ENCODE measurements around the gene ACTL6A.

The ACTL6A gene

DNA sequence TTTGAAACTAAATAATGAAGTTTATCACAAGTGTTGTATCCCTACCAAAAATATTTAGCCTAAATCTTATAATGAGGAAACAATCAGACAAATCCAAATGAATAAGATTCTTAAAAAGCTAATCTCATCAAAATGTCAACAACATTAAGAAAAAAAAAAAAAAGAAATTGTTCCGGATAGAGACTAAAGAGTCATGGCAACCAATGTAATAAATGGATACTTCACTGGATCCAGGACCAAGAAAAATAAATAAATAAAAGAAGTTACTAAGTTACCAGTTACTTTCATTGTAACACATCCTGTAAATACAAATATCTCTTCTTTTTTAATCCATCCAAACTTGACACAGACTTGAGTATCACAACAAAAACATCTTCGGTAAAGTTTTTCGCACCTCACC lies 41.1 kb downstream of the ACTL6A start:
- H3K27ac ChIP-seq: peak overlapping the region; percentile 87
- peak overlapping the region; percentile 91 for H3K4me3 ChIP-seq

DNA sequence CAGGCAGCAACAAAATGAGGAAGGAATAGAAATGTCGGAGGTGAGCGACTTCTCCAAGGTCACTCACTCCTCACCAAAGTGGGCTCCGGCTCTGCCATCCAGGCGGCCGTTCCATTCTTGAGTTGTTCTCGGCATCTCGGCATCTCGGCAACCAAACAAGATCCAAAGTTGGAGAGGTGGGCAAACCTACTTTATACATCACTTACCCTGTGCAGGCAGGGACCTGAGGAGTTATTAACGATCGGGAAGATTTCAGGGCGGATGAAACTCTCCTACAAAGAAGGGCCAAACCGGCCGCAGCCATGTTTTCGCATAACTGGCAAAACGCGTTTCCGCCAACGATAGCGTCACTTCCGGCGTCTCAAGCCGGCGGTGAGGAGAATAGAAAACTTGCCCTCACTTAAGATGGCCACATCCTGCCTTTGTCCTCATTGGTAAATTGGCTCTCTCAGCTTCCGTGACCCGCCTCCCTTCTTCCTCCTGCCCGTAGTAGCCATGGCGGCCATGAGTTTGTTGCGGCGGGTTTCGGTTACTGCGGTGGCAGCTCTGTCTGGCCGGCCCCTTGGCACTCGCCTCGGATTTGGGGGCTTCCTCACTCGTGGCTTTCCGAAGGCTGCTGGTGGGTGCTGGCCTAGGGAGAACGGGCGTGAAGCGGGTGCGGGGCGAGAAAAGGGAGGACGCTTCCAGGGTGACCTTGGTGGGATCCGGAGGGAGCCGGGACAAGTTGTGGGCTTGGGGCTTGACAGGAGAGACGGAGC lies 41.8 kb downstream of the ACTL6A start, which contains the start of the genes MRPL47 and NDUFB5:
Gene MRPL47 (minus strand): TSS at position 318 of the 758 bp plus-strand sequence. CDS start 14 bp downstream, at position 304.
Gene NDUFB5 (plus strand): TSS at position 474 of the 758 bp plus-strand sequence. CDS start 22 bp downstream, at position 496.
- peak; percentile 96 for DNase-seq (ENCODE audit: low read depth, low spot score)
- H3K9me3 ChIP-seq (ENCODE audit: low read depth, low read length): no peaks in the 10 kb centered on the region
- H3K9ac ChIP-seq (ENCODE audit: insufficient read length): peak within 1 kb of the TSS; percentile 96
- TF ChIP-seq FOXP2 (optimal IDR thresholded peaks at IDR 0.05; ENCODE audit: control extremely low read depth, extremely low read length, insufficient read depth): peak; percentile 86
- no peak for TF ChIP-seq EZH2 (IDR thresholded peaks at IDR 0.05)
- peak; percentile 98 for TF ChIP-seq POLR2AphosphoS5 (IDR thresholded peaks at IDR 0.05; ENCODE audit: borderline replicate concordance, low read depth, low read length)
- peak within 1 kb of the TSS; percentile 87 for H3K27ac ChIP-seq
- peaks cover 37% of the 10 kb centered on the region for H3K36me3 ChIP-seq (ENCODE audit: insufficient read depth, low read length)
- H3K4me3 ChIP-seq: peak within 1 kb of the TSS; percentile 91

More for the DNA sequence above, 41.1 kb downstream of the ACTL6A start:
- no peak for TF ChIP-seq EZH2 (IDR thresholded peaks at IDR 0.05)
- TF ChIP-seq POLR2AphosphoS5 (IDR thresholded peaks at IDR 0.05; ENCODE audit: borderline replicate concordance, low read depth, low read length): no peak
- no peak for TF ChIP-seq FOXP2 (optimal IDR thresholded peaks at IDR 0.05; ENCODE audit: control extremely low read depth, extremely low read length, insufficient read depth)
- DNase-seq (ENCODE audit: low read depth, low spot score): no peak
- H3K9ac ChIP-seq (ENCODE audit: insufficient read length): peak overlapping the region; percentile 96
- H3K36me3 ChIP-seq (ENCODE audit: insufficient read depth, low read length): peaks cover 41% of the 10 kb centered on the region
- H3K9me3 ChIP-seq (ENCODE audit: low read depth, low read length): no peaks in the 10 kb centered on the region

DNA sequence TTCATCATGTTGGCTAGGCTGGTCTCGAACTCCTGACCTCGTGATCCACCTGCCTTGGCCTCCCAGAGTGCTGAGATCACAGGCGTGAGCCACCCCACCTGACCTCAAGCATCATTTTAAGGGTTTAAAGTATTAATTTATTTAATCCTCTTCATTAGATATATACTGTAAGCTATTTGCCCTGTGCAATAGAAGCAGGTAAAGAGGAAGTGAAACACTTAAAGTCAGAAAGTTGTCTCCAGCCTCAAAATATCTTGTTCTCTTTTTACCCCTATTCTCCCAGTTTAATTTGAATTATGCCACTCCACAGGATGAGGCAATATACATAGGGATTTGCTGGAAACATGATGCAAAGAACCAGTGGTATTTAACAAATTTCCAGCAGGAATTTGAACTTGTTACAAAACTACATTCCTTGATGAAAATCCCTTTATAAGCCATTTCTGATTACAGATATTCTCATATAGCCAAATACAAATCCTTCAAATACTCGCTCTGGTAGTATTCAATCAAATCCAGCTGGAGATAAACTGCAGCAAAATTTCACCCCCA lies 43.9 kb downstream of the ACTL6A start:
- Histone ChIP-seq H3K9ac (ENCODE audit: insufficient read length) (no peak overlapping the region), H3K9me3 (ENCODE audit: low read depth, low read length) (no peaks in the 10 kb centered on the region), H3K27ac (no peak overlapping the region), H3K36me3 (ENCODE audit: insufficient read depth, low read length) (peaks cover 24% of the 10 kb centered on the region), H3K4me3 (no peak overlapping the region)
- no peak for TF ChIP-seq POLR2AphosphoS5 (IDR thresholded peaks at IDR 0.05; ENCODE audit: borderline replicate concordance, low read depth, low read length)
- no peak for TF ChIP-seq EZH2 (IDR thresholded peaks at IDR 0.05)
- TF ChIP-seq FOXP2 (optimal IDR thresholded peaks at IDR 0.05; ENCODE audit: control extremely low read depth, extremely low read length, insufficient read depth): no peak
- DNase-seq (ENCODE audit: low read depth, low spot score): no peak

DNA sequence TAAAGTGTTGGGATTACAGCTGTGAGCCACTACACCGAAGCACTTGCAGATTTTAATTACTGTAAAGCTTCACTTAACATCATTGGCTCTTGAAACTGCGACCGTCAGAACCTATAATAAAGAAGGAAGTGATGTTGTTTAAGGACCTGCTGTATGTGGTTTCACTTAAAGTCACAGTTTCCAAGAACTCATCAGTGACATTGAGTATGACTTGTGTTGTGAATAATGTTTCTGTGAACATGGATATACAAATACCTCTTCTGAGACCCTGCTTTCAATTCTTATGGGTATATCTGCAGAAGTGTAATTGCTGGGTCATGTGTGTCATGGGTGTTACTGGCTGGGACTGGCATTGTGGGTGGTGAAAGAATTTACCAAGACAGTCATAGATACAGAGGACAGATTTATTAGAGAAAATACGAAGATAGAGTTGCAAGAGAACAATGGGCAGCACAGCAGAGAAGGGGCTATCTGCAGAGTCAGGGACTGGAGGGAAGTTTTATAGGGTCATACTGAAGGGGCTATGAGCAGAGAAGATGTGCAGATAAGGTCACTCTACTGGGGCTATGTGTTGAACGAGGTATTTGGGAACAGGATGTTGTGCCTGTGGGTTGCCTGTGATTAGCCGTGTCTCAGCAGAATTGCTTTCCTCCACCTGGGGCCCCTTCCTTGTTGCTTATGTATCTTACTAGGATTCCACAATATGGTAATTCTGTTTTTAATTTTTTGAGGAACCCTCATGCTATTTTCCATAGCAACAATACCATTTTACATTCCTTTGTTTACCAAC lies 46.4 kb downstream of the ACTL6A start:
- Histone ChIP-seq H3K9ac (ENCODE audit: insufficient read length) (no peak overlapping the region), H3K36me3 (ENCODE audit: insufficient read depth, low read length) (peaks cover 28% of the 10 kb centered on the region), H3K4me3 (no peak overlapping the region), H3K9me3 (ENCODE audit: low read depth, low read length) (no peaks in the 10 kb centered on the region), H3K27ac (no peak overlapping the region)
- DNase-seq (ENCODE audit: low read depth, low spot score): no peak
- TF ChIP-seq FOXP2 (optimal IDR thresholded peaks at IDR 0.05; ENCODE audit: control extremely low read depth, extremely low read length, insufficient read depth) (no peak), POLR2AphosphoS5 (IDR thresholded peaks at IDR 0.05; ENCODE audit: borderline replicate concordance, low read depth, low read length) (no peak), EZH2 (IDR thresholded peaks at IDR 0.05) (no peak)

DNA sequence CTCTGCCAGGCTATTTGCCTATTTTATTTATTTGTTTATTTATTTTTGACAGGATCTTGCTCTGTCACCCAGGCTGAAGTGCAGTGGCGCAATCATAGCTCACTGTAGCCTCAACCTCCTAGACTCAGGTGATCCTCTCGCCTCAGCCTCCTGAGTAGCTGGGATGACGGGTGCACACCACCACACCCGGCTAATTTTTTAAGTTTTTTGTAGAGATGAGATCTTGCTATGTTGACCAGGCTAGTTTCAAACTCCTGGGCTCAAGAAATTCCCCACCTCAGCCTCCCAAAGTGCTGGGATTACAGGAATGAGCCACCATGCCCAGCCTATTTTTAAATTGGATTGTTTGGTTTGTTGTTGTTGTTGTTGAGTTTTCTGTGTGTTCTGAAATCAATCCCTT lies 47.3 kb downstream of the ACTL6A start:
- DNase-seq (ENCODE audit: low read depth, low spot score): no peak
- H3K9me3 ChIP-seq (ENCODE audit: low read depth, low read length): no peaks in the 10 kb centered on the region
- TF ChIP-seq POLR2AphosphoS5 (IDR thresholded peaks at IDR 0.05; ENCODE audit: borderline replicate concordance, low read depth, low read length) (no peak), FOXP2 (optimal IDR thresholded peaks at IDR 0.05; ENCODE audit: control extremely low read depth, extremely low read length, insufficient read depth) (no peak)
- no peak overlapping the region for H3K27ac ChIP-seq
- H3K9ac ChIP-seq (ENCODE audit: insufficient read length): no peak overlapping the region
- H3K36me3 ChIP-seq (ENCODE audit: insufficient read depth, low read length): peaks cover 28% of the 10 kb centered on the region
- no peak overlapping the region for H3K4me3 ChIP-seq

DNA sequence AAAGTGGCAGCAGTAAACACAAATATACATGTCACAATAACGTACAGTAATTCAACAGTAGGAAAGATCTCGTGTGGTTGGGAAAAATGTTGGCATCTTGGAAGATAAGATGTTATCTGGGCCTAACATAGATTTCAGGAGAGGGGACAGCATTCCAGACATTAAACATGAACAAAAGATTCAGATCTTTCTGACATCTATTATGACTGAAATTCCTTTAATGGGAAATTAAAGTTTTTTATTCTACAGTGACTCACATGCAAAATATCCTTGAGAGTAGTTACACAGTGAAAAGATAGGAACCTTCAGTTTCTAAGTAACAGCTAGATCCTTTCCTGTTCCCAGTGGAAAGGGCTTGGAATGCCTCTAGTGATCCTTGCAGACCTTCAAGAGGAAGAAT lies 51.1 kb downstream of the ACTL6A start:
- no peak for DNase-seq (ENCODE audit: low read depth, low spot score)
- H3K9me3 ChIP-seq (ENCODE audit: low read depth, low read length): no peaks in the 10 kb centered on the region
- H3K36me3 ChIP-seq (ENCODE audit: insufficient read depth, low read length): peaks cover 47% of the 10 kb centered on the region
- no peak overlapping the region for H3K9ac ChIP-seq (ENCODE audit: insufficient read length)
- H3K4me3 ChIP-seq: no peak overlapping the region
- TF ChIP-seq FOXP2 (optimal IDR thresholded peaks at IDR 0.05; ENCODE audit: control extremely low read depth, extremely low read length, insufficient read depth) (no peak), POLR2AphosphoS5 (IDR thresholded peaks at IDR 0.05; ENCODE audit: borderline replicate concordance, low read depth, low read length) (no peak), EZH2 (IDR thresholded peaks at IDR 0.05) (no peak)
- H3K27ac ChIP-seq: no peak overlapping the region

DNA sequence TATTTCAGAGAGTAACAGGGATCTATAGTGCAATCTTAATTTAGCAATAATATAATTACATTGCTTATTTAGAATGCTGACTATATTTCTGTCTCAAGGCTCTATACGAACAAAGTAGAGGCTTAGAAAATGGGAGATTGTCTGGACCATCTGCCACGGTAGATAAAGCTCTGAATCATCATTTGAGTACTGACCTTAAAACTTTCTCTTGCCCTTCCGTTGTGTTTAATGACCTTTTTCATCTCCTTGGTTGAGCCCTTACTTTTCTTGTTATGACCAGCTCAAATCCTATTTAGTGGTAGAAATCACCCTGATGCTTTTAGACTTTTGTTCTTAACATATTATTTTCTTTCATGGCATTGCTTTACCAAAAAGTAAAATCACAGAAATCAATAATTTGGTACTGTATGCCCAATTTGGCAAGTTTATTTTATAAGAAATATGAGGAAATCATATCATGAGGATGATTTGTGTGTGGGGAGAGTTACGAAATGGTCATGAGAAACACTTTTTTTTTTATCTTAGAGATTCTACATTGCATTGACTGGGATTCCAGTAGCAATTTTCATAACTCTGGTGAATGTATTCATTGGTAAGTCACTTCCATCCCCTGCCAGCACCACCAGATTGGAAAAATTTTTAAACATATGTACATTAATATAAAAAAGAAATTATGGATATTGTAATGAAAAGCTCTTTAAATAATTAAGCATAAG lies 52.9 kb downstream of the ACTL6A start:
- TF ChIP-seq POLR2AphosphoS5 (IDR thresholded peaks at IDR 0.05; ENCODE audit: borderline replicate concordance, low read depth, low read length) (no peak), EZH2 (IDR thresholded peaks at IDR 0.05) (no peak), FOXP2 (optimal IDR thresholded peaks at IDR 0.05; ENCODE audit: control extremely low read depth, extremely low read length, insufficient read depth) (no peak)
- Histone ChIP-seq H3K27ac (peak overlapping the region; percentile 15; the same call in 1 of the 2 replicates), H3K4me3 (no peak overlapping the region), H3K36me3 (ENCODE audit: insufficient read depth, low read length) (peaks cover 47% of the 10 kb centered on the region), H3K9me3 (ENCODE audit: low read depth, low read length) (no peaks in the 10 kb centered on the region), H3K9ac (ENCODE audit: insufficient read length) (no peak overlapping the region)
- no peak for DNase-seq (ENCODE audit: low read depth, low spot score)
